ENCODE results near the gene HEBP2.
"Not testable (repeated sequence)": the region's sequence is repeated elsewhere in the genome, so short reads cannot be mapped to it uniquely, and the experiment has no call there.

The HEBP2 gene

GRCh38 chr6:138403801-138404665, at the start of gene HEBP2:
Gene HEBP2 (plus strand): TSS chr6:138404223. CDS start chr6:138404496, 273 bp downstream.
- Histone ChIP-seq H3K9ac (ENCODE audit: low read depth, low read length) (peak within 1 kb of the TSS; percentile 64), H4K20me1 (ENCODE audit: insufficient read depth, low read length) (no peaks in the 10 kb centered on the region), H3K9me3 (ENCODE audit: insufficient read depth, low read length, severe bottlenecking) (no peaks in the 10 kb centered on the region), H3K4me2 (ENCODE audit: insufficient read depth, low read length) (peak within 1 kb of the TSS; percentile 99), H3K36me3 (ENCODE audit: insufficient read depth, low read length) (no peaks in the 10 kb centered on the region), H3K4me1 (ENCODE audit: insufficient read depth, low read length) (peaks cover 16% of the 10 kb centered on the region), H3K27ac (ENCODE audit: low read length) (peak within 1 kb of the TSS; percentile 67; the same call in 1 of the 2 replicates), H3K79me2 (ENCODE audit: insufficient read depth, low read length) (no peaks in the 10 kb centered on the region), H2AFZ (ENCODE audit: low read depth, low read length) (peak within 1 kb of the TSS; percentile 96), H3K27me3 (ENCODE audit: insufficient read depth, low read length, poor library complexity) (peaks cover 20% of the 10 kb centered on the region), H3K4me3 (ENCODE audit: low read depth in 1 of 2, low read length in 2 of 2) (peak within 1 kb of the TSS; percentile 37 to 88)
- TF ChIP-seq EZH2 (IDR thresholded peaks at IDR 0.05; ENCODE audit: borderline replicate concordance, low read depth, low read length, severe bottlenecking) (peak; percentile 67), CTCF (IDR thresholded peaks at IDR 0.05; ENCODE audit: borderline replicate concordance, extremely low read depth, low read length, poor library complexity, severe bottlenecking) (peak; percentile 56)
- peak; percentile 92 for DNase-seq
- ATAC-seq (ENCODE audit: insufficient read depth, low read depth): peak; percentile 92

DNA sequence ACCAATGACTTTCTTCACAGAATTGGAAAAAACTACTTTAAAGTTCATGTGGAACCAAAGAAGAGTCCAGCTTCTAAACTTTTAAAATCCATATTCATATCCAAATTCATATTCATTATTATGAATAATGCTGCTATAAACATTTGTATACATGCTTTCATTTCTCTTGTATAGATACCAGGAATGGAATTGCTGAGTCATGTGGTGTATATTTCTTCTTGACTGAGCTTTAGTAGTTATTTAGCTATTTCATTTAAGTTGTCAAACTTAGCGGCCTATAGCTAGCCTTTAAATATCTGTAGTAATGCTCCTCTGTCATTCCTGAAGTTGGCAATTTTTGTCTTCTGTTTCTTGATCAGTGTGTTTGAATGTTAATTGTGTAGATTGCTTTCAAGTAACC, 46.1 kb upstream of the HEBP2 start:
- no peak for DNase-seq
- no peak for TF ChIP-seq CTCF (IDR thresholded peaks at IDR 0.05; ENCODE audit: borderline replicate concordance, extremely low read depth, low read length, poor library complexity, severe bottlenecking)
- Histone ChIP-seq H3K79me2 (ENCODE audit: insufficient read depth, low read length) (no peaks in the 10 kb centered on the region), H3K9me3 (ENCODE audit: insufficient read depth, low read length, severe bottlenecking) (no peaks in the 10 kb centered on the region), H3K4me3 (ENCODE audit: low read depth in 1 of 2, low read length in 2 of 2) (no peak overlapping the region), H2AFZ (ENCODE audit: low read depth, low read length) (no peak overlapping the region), H3K27ac (ENCODE audit: low read length) (no peak overlapping the region), H3K9ac (ENCODE audit: low read depth, low read length) (no peak overlapping the region), H3K4me1 (ENCODE audit: insufficient read depth, low read length) (no peaks in the 10 kb centered on the region), H3K36me3 (ENCODE audit: insufficient read depth, low read length) (no peaks in the 10 kb centered on the region), H4K20me1 (ENCODE audit: insufficient read depth, low read length) (no peaks in the 10 kb centered on the region), H3K4me2 (ENCODE audit: insufficient read depth, low read length) (no peak overlapping the region), H3K27me3 (ENCODE audit: insufficient read depth, low read length, poor library complexity) (peaks cover 5% of the 10 kb centered on the region)
- ATAC-seq (ENCODE audit: insufficient read depth, low read depth): no peak

GRCh38 chr6:138368684-138369083, 35.3 kb upstream of the HEBP2 start:
- H3K4me3 ChIP-seq (ENCODE audit: low read depth in 1 of 2, low read length in 2 of 2); H3K4me1 ChIP-seq (ENCODE audit: insufficient read depth, low read length); H3K79me2 ChIP-seq (ENCODE audit: insufficient read depth, low read length); H3K4me2 ChIP-seq (ENCODE audit: insufficient read depth, low read length); H3K27me3 ChIP-seq (ENCODE audit: insufficient read depth, low read length, poor library complexity); H2AFZ ChIP-seq (ENCODE audit: low read depth, low read length); H3K36me3 ChIP-seq (ENCODE audit: insufficient read depth, low read length); ATAC-seq (ENCODE audit: insufficient read depth, low read depth); H4K20me1 ChIP-seq (ENCODE audit: insufficient read depth, low read length); H3K27ac ChIP-seq (ENCODE audit: low read length); H3K9ac ChIP-seq (ENCODE audit: low read depth, low read length); H3K9me3 ChIP-seq (ENCODE audit: insufficient read depth, low read length, severe bottlenecking); DNase-seq: not testable (repeated sequence)

GRCh38 chr6:138370631-138371451, 33.2 kb upstream of the HEBP2 start:
- no peak overlapping the region for H3K27ac ChIP-seq (ENCODE audit: low read length)
- H3K9ac ChIP-seq (ENCODE audit: low read depth, low read length): no peak overlapping the region
- H3K9me3 ChIP-seq (ENCODE audit: insufficient read depth, low read length, severe bottlenecking): no peaks in the 10 kb centered on the region
- H3K4me1 ChIP-seq (ENCODE audit: insufficient read depth, low read length): no peaks in the 10 kb centered on the region
- no peak overlapping the region for H3K4me3 ChIP-seq (ENCODE audit: low read depth in 1 of 2, low read length in 2 of 2)
- peaks cover 9% of the 10 kb centered on the region for H3K27me3 ChIP-seq (ENCODE audit: insufficient read depth, low read length, poor library complexity)
- H3K4me2 ChIP-seq (ENCODE audit: insufficient read depth, low read length): no peak overlapping the region
- TF ChIP-seq CTCF (IDR thresholded peaks at IDR 0.05; ENCODE audit: borderline replicate concordance, extremely low read depth, low read length, poor library complexity, severe bottlenecking) (no peak), EZH2 (IDR thresholded peaks at IDR 0.05; ENCODE audit: borderline replicate concordance, low read depth, low read length, severe bottlenecking) (no peak)
- H3K36me3 ChIP-seq (ENCODE audit: insufficient read depth, low read length): no peaks in the 10 kb centered on the region
- no peak for ATAC-seq (ENCODE audit: insufficient read depth, low read depth)
- no peaks in the 10 kb centered on the region for H3K79me2 ChIP-seq (ENCODE audit: insufficient read depth, low read length)
- no peak for DNase-seq
- H4K20me1 ChIP-seq (ENCODE audit: insufficient read depth, low read length): no peaks in the 10 kb centered on the region
- no peak overlapping the region for H2AFZ ChIP-seq (ENCODE audit: low read depth, low read length)

Data from DND-41 (cell line).